SU-DHL-6 (cell line): ENCODE measurements around the gene DNAAF5.

Source experiments
- H2AFZ ChIP-seq: fragments of 200-600 bp; sonication (generic); 2 replicates; pipeline ENCODE4 v1.6.1; 2014; ENCODE audit warnings: low read depth, mild to moderate bottlenecking, moderate library complexity, mixed read lengths, antibody characterized with exemption, low read length; ENCODE audit not compliant: severe bottlenecking
- H3F3A ChIP-seq: fragments of 200-600 bp; shearing (Covaris generic); 2 replicates; pipeline ENCODE4 v1.6.0; 2016; ENCODE audit warnings: antibody characterized with exemption, mild to moderate bottlenecking; ENCODE audit not compliant: insufficient read depth
- H3K27ac ChIP-seq: fragments of 200-600 bp; sonication (generic); 2 replicates; pipeline ENCODE4 v1.5.1; 2016; ENCODE audit warnings: low read depth, mild to moderate bottlenecking, low read length, moderate library complexity, mixed read lengths
- H3K27me3 ChIP-seq: fragments of 200-600 bp; sonication (generic), shearing (Covaris generic); 2 replicates; pipeline ENCODE4 v1.6.0; 2014; ENCODE audit warnings: mild to moderate bottlenecking, low read length
- H3K36me3 ChIP-seq: fragments of 200-600 bp; sonication (generic); 2 replicates; pipeline ENCODE4 v1.6.1; 2014; ENCODE audit warnings: mild to moderate bottlenecking, low read length, mixed read lengths
- H3K4me2 ChIP-seq: fragments of 300-600, 200-600 bp; shearing (Covaris generic), sonication (generic); 2 replicates; pipeline ENCODE4 v1.6.0; 2014; ENCODE audit warnings: low read length, low read depth, mild to moderate bottlenecking; ENCODE audit not compliant: poor library complexity, severe bottlenecking
- H3K4me3 ChIP-seq: fragments of 200-600 bp; sonication (generic); 2 replicates; pipeline ENCODE4 v1.5.1; 2014; ENCODE audit warnings: antibody characterized with exemption, low read length, mild to moderate bottlenecking, mixed read lengths; ENCODE audit not compliant: insufficient read depth, poor library complexity, severe bottlenecking
- H3K79me2 ChIP-seq: fragments of 200-600 bp; sonication (generic); 2 replicates; pipeline ENCODE4 v1.6.1; 2014; ENCODE audit warnings: mild to moderate bottlenecking, low read length, moderate library complexity; ENCODE audit not compliant: insufficient read depth
- H3K9ac ChIP-seq: fragments of 200-600 bp; sonication (generic); 2 replicates; pipeline ENCODE4 v1.7.0; 2014; ENCODE audit warnings: mild to moderate bottlenecking, low read length
- H3K9me2 ChIP-seq: fragments of 200-600 bp; sonication (generic); replicated peaks from 2 replicates; pipeline ENCODE4 v1.6.1; 2014; ENCODE audit warnings: low read length; ENCODE audit not compliant: insufficient read depth
- H3K9me3 ChIP-seq: fragments of 200-600 bp; sonication (generic); 2 replicates; pipeline ENCODE4 v1.6.1; 2014; ENCODE audit warnings: low read length, mixed read lengths; ENCODE audit not compliant: insufficient read depth
- H4K20me1 ChIP-seq: fragments of 200-600 bp; sonication (generic); 2 replicates; pipeline ENCODE4 v1.6.1; 2014; ENCODE audit warnings: low read depth, mild to moderate bottlenecking, antibody characterized with exemption, low read length, moderate library complexity, mixed read lengths
- EZH2phosphoT487 ChIP-seq: fragments of 200-600 bp; sonication (generic), shearing (Covaris generic); conservative IDR thresholded peaks from 2 replicates; pipeline ENCODE4 v1.6.1; 2018; ENCODE audit warnings: mild to moderate bottlenecking, antibody characterized with exemption, low read length, moderate library complexity, mixed read lengths
- TF ChIP-seq, protein P1 (sequence below): fragments of 200-600 bp; sonication (generic); IDR thresholded peaks from one replicate; pipeline ENCODE4 v1.5.1; 2017; ENCODE audit warnings: antibody characterized with exemption, mild to moderate bottlenecking, low read length, moderate library complexity; ENCODE audit not compliant: insufficient read depth, poor library complexity, severe bottlenecking

Gene DNAAF5

DNA sequence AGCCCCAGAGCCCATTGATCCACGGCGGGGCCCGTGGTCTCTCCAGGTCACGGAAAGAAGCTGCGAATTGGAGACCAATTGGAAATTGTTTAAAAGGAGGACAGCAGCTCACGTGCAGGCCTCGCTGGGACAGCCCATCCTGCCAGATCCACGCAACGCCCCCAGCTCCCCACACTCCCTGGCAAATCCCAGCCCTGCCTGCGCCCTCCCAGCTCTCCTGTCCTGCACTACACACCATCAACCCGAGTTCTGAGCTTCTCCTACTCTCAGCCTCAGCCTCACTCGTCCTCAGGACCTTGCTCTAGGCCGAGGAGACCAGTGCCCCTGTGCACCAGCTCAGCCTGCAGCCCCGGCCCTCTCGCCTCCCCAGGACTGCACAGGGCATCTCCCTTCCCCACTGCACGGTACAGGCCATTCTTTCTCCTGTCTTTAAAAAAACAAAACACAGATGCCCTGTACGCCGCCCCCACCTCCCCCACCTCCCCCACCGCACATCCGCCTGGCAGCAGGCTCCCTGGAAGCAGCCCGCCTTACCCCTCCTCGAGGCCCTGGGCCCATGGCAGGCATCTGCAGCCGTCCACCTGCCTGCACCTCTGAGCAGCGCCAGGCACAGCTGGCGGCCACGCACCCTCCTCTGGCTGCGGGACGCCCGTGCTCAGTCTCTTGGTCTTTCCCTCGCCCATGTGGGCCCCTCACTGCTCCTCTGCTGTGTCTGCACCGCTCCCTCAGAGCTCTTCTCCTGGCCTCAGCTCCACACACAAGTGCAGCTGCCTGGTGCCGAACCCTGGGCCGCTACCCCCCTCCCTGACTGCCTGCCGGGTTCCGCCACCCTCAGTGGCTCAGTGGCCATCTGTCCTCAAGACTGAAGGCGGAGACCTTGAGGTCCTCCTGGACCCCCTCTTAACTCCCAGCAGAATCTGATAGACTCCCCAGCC, 57.3 kb downstream of the DNAAF5 start:
- H3K4me3 ChIP-seq = no peak overlapping the region
- H3K27me3 ChIP-seq = no peaks in the 10 kb centered on the region
- H3K36me3 ChIP-seq = peaks cover 4% of the 10 kb centered on the region; the same call in 1 of the 2 replicates
- no peaks in the 10 kb centered on the region for H3K79me2 ChIP-seq
- H3K9me2 ChIP-seq = no peaks in the 10 kb centered on the region
- no peak overlapping the region for H2AFZ ChIP-seq
- no peak overlapping the region for H3K27ac ChIP-seq
- H3K9me3 ChIP-seq = no peaks in the 10 kb centered on the region
- H3K4me2 ChIP-seq = no peak overlapping the region
- H3K9ac ChIP-seq = no peak overlapping the region
- no peaks in the 10 kb centered on the region for H4K20me1 ChIP-seq
- TF ChIP-seq, protein P1, sequence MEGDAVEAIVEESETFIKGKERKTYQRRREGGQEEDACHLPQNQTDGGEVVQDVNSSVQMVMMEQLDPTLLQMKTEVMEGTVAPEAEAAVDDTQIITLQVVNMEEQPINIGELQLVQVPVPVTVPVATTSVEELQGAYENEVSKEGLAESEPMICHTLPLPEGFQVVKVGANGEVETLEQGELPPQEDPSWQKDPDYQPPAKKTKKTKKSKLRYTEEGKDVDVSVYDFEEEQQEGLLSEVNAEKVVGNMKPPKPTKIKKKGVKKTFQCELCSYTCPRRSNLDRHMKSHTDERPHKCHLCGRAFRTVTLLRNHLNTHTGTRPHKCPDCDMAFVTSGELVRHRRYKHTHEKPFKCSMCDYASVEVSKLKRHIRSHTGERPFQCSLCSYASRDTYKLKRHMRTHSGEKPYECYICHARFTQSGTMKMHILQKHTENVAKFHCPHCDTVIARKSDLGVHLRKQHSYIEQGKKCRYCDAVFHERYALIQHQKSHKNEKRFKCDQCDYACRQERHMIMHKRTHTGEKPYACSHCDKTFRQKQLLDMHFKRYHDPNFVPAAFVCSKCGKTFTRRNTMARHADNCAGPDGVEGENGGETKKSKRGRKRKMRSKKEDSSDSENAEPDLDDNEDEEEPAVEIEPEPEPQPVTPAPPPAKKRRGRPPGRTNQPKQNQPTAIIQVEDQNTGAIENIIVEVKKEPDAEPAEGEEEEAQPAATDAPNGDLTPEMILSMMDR = no peak
- TF ChIP-seq EZH2phosphoT487 = no peak
- H3F3A ChIP-seq = peaks cover 4% of the 10 kb centered on the region

DNA sequence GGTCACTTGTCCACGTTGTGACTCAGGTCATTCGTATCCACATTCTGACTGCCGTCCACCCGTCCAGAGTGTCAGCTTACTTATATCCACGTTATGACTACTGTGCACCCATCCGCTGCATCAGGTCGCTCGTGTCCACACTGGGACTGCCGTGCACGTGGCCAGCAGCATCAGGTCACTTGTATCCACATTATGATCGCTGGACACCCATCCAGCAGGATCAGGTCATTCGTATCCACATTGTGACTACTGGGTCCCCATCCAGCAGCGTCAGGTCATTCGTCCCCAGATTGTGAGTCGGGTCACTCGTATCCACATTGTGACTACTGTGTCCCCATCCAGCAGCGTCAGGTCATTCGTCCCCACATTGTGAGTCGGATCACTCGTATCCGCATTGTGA, 58.5 kb downstream of the DNAAF5 start:
- Histone ChIP-seq H3K9me2 (no peaks in the 10 kb centered on the region), H3K27ac (no peak overlapping the region), H3K79me2 (no peaks in the 10 kb centered on the region), H3K4me2 (no peak overlapping the region), H3K36me3 (peaks cover 4% of the 10 kb centered on the region; the same call in 1 of the 2 replicates), H2AFZ (no peak overlapping the region), H3K9ac (no peak overlapping the region), H3K27me3 (no peaks in the 10 kb centered on the region), H3F3A (peaks cover 4% of the 10 kb centered on the region), H4K20me1 (no peaks in the 10 kb centered on the region), H3K9me3 (no peaks in the 10 kb centered on the region), H3K4me3 (no peak overlapping the region)
- TF ChIP-seq, protein P1 = no peak
- TF ChIP-seq EZH2phosphoT487 = no peak

DNA sequence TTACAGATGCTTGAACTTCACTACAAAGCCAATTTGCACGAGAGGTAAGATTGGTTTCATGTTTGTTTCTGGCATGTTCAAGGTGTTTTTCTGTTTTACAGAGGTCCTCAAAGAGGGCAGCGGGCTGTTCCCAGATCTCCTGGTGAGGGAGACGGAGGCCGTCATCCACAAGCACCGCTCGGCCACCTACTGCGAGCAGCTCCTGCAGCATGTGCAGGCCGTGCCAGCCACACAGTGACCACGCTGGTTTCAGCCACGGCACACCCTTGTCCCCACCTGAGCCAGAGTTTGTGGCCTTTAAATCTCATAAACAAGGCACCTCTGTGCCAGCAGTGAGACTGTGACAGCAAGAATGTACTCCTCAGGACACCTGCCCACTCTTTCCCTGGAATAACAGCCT, 58.9 kb downstream of the DNAAF5 start:
- Histone ChIP-seq H3K9me3 (no peaks in the 10 kb centered on the region), H3K79me2 (no peaks in the 10 kb centered on the region), H3F3A (peaks cover 4% of the 10 kb centered on the region), H3K9ac (no peak overlapping the region), H3K9me2 (no peaks in the 10 kb centered on the region), H3K27ac (no peak overlapping the region), H3K4me2 (no peak overlapping the region), H4K20me1 (no peaks in the 10 kb centered on the region), H2AFZ (no peak overlapping the region), H3K4me3 (no peak overlapping the region), H3K36me3 (peaks cover 4% of the 10 kb centered on the region; the same call in 1 of the 2 replicates), H3K27me3 (no peaks in the 10 kb centered on the region)
- TF ChIP-seq, protein P1 = no peak
- no peak for TF ChIP-seq EZH2phosphoT487
